GM10847 (cell line): ENCODE data around the gene VPS37B.

ENCODE experiments used
- POLR2A ChIP-seq: IDR thresholded peaks from 2 replicates; pipeline ENCODE4 v1.6.1; 2011; ENCODE audit not compliant: insufficient read length; ENCODE audit errors: extremely low read depth

The VPS37B gene

GRCh38 chr12:122862872-122863701 lies 32.8 kb downstream of the VPS37B start:
- TF ChIP-seq POLR2A, result no peak

- no peak for TF ChIP-seq POLR2A
These were observed 33.8 kb downstream of the VPS37B start for GRCh38 chr12:122862110-122862634.

GRCh38 chr12:122861587-122861970 lies 34.3 kb downstream of the VPS37B start:
- no peak for TF ChIP-seq POLR2A

- TF ChIP-seq POLR2A, result no peak
These were observed 34.9 kb downstream of the VPS37B start for GRCh38 chr12:122860854-122861586.

- TF ChIP-seq POLR2A, result no peak
These were observed 35.7 kb downstream of the VPS37B start for GRCh38 chr12:122860040-122860853.

GRCh38 chr12:122859303-122860039 lies 36.5 kb downstream of the VPS37B start:
- TF ChIP-seq POLR2A, result no peak

- no peak for TF ChIP-seq POLR2A
These were observed 37.2 kb downstream of the VPS37B start for GRCh38 chr12:122858591-122859302.

GRCh38 chr12:122858171-122858570 lies 37.8 kb downstream of the VPS37B start:
- no peak for TF ChIP-seq POLR2A

GRCh38 chr12:122856999-122857671 lies 38.8 kb downstream of the VPS37B start:
- no peak for TF ChIP-seq POLR2A

GRCh38 chr12:122855928-122856831 lies 39.7 kb downstream of the VPS37B start:
- no peak for TF ChIP-seq POLR2A

GRCh38 chr12:122855071-122855829 lies 40.7 kb downstream of the VPS37B start:
- TF ChIP-seq POLR2A, result no peak

GRCh38 chr12:122854554-122854953 lies 41.4 kb downstream of the VPS37B start:
- no peak for TF ChIP-seq POLR2A
